OCI-M2 (cell line): ENCODE results near the gene KIF17.

Experiments
- DNase-seq: peaks from one replicate; lab custom pipeline; 2025; ENCODE audit not compliant: unreplicated experiment; lab: John Stamatoyannopoulos, UW

Gene KIF17

GRCh38 chr1:20663365-20663764 lies 54.4 kb downstream of the KIF17 start:
- DNase-seq = no peak

- DNase-seq = no peak
Measured at GRCh38 chr1:20662110-20662475, 55.7 kb downstream of the KIF17 start.

- peak; percentile 80 for DNase-seq
Measured at GRCh38 chr1:20661207-20662109, 56.3 kb downstream of the KIF17 start, which contains the start of gene DDOST. TSS of gene DDOST (minus strand) at chr1:20661369. CDS start at chr1:20661350, 19 bp downstream.

GRCh38 chr1:20660847-20661206 lies 57.0 kb downstream of the KIF17 start:
- DNase-seq = no peak

GRCh38 chr1:20660363-20660762 lies 57.4 kb downstream of the KIF17 start:
- no peak for DNase-seq

- no peak for DNase-seq
Measured at GRCh38 chr1:20658166-20658915, 59.5 kb downstream of the KIF17 start.

GRCh38 chr1:20657024-20657423 lies 60.8 kb downstream of the KIF17 start:
- no peak for DNase-seq

GRCh38 chr1:20654104-20654690 lies 63.6 kb downstream of the KIF17 start:
- DNase-seq = no peak

- no peak for DNase-seq
Measured at GRCh38 chr1:20652300-20652699, 65.5 kb downstream of the KIF17 start.

- no peak for DNase-seq
Measured at GRCh38 chr1:20648946-20649345, 68.9 kb downstream of the KIF17 start.

- DNase-seq = no peak
Measured at GRCh38 chr1:20648438-20648837, 69.4 kb downstream of the KIF17 start.

- DNase-seq = no peak
Measured at GRCh38 chr1:20645414-20645813, 72.4 kb downstream of the KIF17 start.

- no peak for DNase-seq
Measured at GRCh38 chr1:20644416-20644815, 73.4 kb downstream of the KIF17 start.

- DNase-seq = no peak
Measured at GRCh38 chr1:20643080-20643479, 74.7 kb downstream of the KIF17 start.

- DNase-seq = no peak
Measured at GRCh38 chr1:20641975-20642374, 75.8 kb downstream of the KIF17 start.

GRCh38 chr1:20640183-20640597 lies 77.6 kb downstream of the KIF17 start:
- no peak for DNase-seq

GRCh38 chr1:20636785-20637347 lies 80.9 kb downstream of the KIF17 start:
- no peak for DNase-seq

GRCh38 chr1:20634594-20635084 lies 83.2 kb downstream of the KIF17 start:
- peak; percentile 14 for DNase-seq

- no peak for DNase-seq
Measured at GRCh38 chr1:20634065-20634593, 83.7 kb downstream of the KIF17 start.

- peak; percentile 32 for DNase-seq
Measured at GRCh38 chr1:20633190-20634064, 84.4 kb downstream of the KIF17 start, which contains the start of gene PINK1. TSS of gene PINK1 (plus strand) at chr1:20633458. CDS start at chr1:20633549, 91 bp downstream.
